K562 (cell line): ENCODE data around the gene ZKSCAN5. TPM values are rescaled to one million over a fixed set of nuclear protein-coding genes. Genes with fewer than 3 reads are reported as not detected.
A peak's percentile ranks its signal among the peaks of the same experiment; 100 is the strongest.

Experiments used
- EP300 ChIP-seq: IDR thresholded peaks from 2 replicates; pipeline ENCODE4 v1.6.1; 2012; ENCODE audit warnings: low read length, improper control_type of control experiment
- JUND ChIP-seq, 2 experiments: IDR thresholded peaks; 2 replicates in 1 of 2; 3 replicates in 1 of 2; pipeline ENCODE4 v1.6.1; 2011; ENCODE audit warnings: borderline replicate concordance in 2 of 2, low read depth in 2 of 2, low read length in 2 of 2, improper control_type of control experiment in 1 of 2, missing biosample characterization in 1 of 2, missing genetic modification characterization in 1 of 2, missing genetic modification reagents in 1 of 2
- MYC ChIP-seq, 2 experiments: fragments of 250-450 bp in 1 of 2; sonication (Bioruptor Pico) in 1 of 2; IDR thresholded peaks; 2 replicates each; pipeline versions ENCODE4 v1.5.1 to v1.6.1; 2012 to 2021; ENCODE audit warnings: low read depth in 2 of 2, borderline replicate concordance in 1 of 2, improper control_type of control experiment in 1 of 2, low read length in 1 of 2, mild to moderate bottlenecking in 1 of 2, moderate library complexity in 1 of 2
- SMARCE1 ChIP-seq: fragments of 450-650 bp; IDR thresholded peaks from 2 replicates; pipeline ENCODE4 v1.7.1; 2016; ENCODE audit warnings: mild to moderate bottlenecking
- TAF15 ChIP-seq: fragments of 200-400 bp; formaldehyde crosslinking; IDR thresholded peaks from 2 replicates; pipeline ENCODE4 v1.6.1; 2017; ENCODE audit warnings: mild to moderate bottlenecking, low read depth, low read length, moderate library complexity
- TCFL5 ChIP-seq: fragments of 250-450 bp; sonication (Bioruptor Pico); conservative IDR thresholded peaks from 2 replicates; pipeline ENCODE4 v1.6.1; 2021; ENCODE audit warnings: mild to moderate bottlenecking, moderate library complexity, matching md5 sums
- YY1 ChIP-seq, 3 experiments: IDR thresholded peaks; 2 replicates each; pipeline ENCODE4 v1.6.1; 2011; ENCODE audit warnings: low read length in 2 of 3, mild to moderate bottlenecking in 2 of 3, moderate library complexity in 2 of 3, borderline replicate concordance in 1 of 3, control low read depth in 1 of 3, low read depth in 1 of 3; ENCODE audit not compliant: insufficient read depth in 3 of 3, insufficient replicate concordance in 2 of 3, control insufficient read depth in 1 of 3, insufficient read length in 1 of 3; ENCODE audit errors: extremely low read depth in 1 of 3
- polyA plus RNA-seq, 8 experiments: library from polyadenylated mRNA; depleted of rRNA in 4 of 8; stranded (reverse) in 5 of 8; unstranded in 3 of 8; fragments of >200 nt; fragmentation: Nextera tagmentation in 2 of 8; fragmentation: Illumina TruSeq in 1 of 8; extraction: Ambion mirVana in 2 of 8; extraction: Trizol in 1 of 8; gene quantifications; 2 replicates each; pipeline versions ENCODE4 v1.2.1 to v1.2.3, GENCODE V29; 2011 to 2014; ENCODE audit warnings: inconsistent platforms in 1 of 8, missing spikeins in 1 of 8
- total RNA-seq, 7 experiments: library from RNA; depleted of rRNA in 6 of 7; stranded (reverse); fragments of >200 nt in 6 of 7; fragmentation: Illumina TruSeq in 2 of 7; extraction: Trizol in 2 of 7; gene quantifications; 2 replicates each; pipeline versions ENCODE4 v1.2.1 to v1.2.3, GENCODE V29; 2011 to 2021; ENCODE audit warnings: low replicate concordance in 1 of 7
- TF ChIP-seq, protein P1 (sequence below): sonication (generic); formaldehyde crosslinking; IDR thresholded peaks from 2 replicates; pipeline ENCODE4 v1.8.0; 2023; ENCODE audit warnings: mild to moderate bottlenecking, missing genetic modification reagents
- TF ChIP-seq, protein P2 (sequence below): fragments of 200-600 bp; sonication (generic); IDR thresholded peaks from one replicate; pipeline ENCODE4 v1.6.1; 2012; ENCODE audit warnings: mild to moderate bottlenecking, low read depth, low read length, inconsistent platforms

ZKSCAN5 gene
- total and polyA plus RNA-seq, 9 of the 15 experiments (the other 6 are each of a cell fraction or from before 2014, with no cell fraction given), result 4.2 to 19.0 (median 15.0) TPM

DNA sequence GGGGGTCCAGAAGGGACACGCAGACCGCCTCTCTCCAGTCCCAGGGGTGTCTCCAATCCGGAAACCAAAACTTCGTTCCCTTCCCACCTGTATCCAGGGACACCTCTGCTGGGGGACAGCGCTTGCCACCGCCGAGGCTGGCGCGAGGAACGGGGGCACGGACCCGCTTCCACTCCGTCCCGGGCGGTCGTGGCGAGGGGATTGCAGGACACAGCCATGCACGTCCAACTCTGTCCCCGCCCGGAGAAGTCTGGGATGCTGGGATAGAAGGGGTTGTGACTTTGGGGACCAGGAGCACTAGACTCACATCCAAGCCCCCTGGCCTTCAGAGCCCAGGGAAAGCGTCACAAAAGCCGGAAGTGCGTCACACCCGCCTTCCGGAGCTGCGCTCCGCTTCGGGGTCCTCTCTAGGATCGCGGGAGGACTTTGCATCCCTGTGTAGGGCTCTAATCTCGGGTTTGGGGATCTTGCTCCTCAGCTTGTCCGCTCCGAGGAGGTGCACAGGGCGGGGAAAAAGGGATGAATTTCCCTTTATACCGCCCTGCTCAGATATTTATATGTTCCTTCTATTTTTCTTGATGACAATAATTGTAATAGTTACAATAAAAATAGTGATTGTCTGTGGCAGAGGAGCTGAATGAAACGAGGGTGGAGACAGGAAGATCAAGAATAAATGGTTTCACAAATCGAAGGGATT, 47.5 kb downstream of the ZKSCAN5 start, which contains the start of gene FAM200A (continued):
- TF ChIP-seq TAF15 (no peak), SMARCE1 (peak; percentile 40; the same call in 1 of the 2 replicates), MYC (IDR thresholded peaks at IDR 0.05; ENCODE audit: low read depth, low read length) (peak; percentile 59; the same call in 1 of the 2 replicates), MYC (CRISPR knock-in tag; IDR thresholded peaks at IDR 0.05; ENCODE audit: borderline replicate concordance, low read depth) (peak; percentile 63; the same call in 1 of the 2 replicates), YY1 (IDR thresholded peaks at IDR 0.05; ENCODE audit: borderline replicate concordance in 1 of 3, control insufficient read depth in 1 of 3, extremely low read depth in 1 of 3, insufficient read depth in 3 of 3, insufficient read length in 1 of 3, insufficient replicate concordance in 2 of 3, low read depth in 1 of 3, low read length in 2 of 3) (peak in 1 of 3 experiments; percentile 37), TCFL5 (CRISPR knock-in tag) (no peak), JUND (IDR thresholded peaks at IDR 0.05; ENCODE audit: borderline replicate concordance, low read depth, low read length) (peak; percentile 64; the same call in 1 of the 2 replicates), JUND (tag; IDR thresholded peaks at IDR 0.05; ENCODE audit: borderline replicate concordance, low read depth, low read length) (no peak; the same call in 2 of the 3 replicates), EP300 (no peak; the same call in 1 of the 2 replicates)
- TF ChIP-seq, protein P1, sequence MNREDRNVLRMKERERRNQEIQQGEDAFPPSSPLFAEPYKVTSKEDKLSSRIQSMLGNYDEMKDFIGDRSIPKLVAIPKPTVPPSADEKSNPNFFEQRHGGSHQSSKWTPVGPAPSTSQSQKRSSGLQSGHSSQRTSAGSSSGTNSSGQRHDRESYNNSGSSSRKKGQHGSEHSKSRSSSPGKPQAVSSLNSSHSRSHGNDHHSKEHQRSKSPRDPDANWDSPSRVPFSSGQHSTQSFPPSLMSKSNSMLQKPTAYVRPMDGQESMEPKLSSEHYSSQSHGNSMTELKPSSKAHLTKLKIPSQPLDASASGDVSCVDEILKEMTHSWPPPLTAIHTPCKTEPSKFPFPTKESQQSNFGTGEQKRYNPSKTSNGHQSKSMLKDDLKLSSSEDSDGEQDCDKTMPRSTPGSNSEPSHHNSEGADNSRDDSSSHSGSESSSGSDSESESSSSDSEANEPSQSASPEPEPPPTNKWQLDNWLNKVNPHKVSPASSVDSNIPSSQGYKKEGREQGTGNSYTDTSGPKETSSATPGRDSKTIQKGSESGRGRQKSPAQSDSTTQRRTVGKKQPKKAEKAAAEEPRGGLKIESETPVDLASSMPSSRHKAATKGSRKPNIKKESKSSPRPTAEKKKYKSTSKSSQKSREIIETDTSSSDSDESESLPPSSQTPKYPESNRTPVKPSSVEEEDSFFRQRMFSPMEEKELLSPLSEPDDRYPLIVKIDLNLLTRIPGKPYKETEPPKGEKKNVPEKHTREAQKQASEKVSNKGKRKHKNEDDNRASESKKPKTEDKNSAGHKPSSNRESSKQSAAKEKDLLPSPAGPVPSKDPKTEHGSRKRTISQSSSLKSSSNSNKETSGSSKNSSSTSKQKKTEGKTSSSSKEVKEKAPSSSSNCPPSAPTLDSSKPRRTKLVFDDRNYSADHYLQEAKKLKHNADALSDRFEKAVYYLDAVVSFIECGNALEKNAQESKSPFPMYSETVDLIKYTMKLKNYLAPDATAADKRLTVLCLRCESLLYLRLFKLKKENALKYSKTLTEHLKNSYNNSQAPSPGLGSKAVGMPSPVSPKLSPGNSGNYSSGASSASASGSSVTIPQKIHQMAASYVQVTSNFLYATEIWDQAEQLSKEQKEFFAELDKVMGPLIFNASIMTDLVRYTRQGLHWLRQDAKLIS (CRISPR knock-in tag), result no peak
- TF ChIP-seq, protein P2, sequence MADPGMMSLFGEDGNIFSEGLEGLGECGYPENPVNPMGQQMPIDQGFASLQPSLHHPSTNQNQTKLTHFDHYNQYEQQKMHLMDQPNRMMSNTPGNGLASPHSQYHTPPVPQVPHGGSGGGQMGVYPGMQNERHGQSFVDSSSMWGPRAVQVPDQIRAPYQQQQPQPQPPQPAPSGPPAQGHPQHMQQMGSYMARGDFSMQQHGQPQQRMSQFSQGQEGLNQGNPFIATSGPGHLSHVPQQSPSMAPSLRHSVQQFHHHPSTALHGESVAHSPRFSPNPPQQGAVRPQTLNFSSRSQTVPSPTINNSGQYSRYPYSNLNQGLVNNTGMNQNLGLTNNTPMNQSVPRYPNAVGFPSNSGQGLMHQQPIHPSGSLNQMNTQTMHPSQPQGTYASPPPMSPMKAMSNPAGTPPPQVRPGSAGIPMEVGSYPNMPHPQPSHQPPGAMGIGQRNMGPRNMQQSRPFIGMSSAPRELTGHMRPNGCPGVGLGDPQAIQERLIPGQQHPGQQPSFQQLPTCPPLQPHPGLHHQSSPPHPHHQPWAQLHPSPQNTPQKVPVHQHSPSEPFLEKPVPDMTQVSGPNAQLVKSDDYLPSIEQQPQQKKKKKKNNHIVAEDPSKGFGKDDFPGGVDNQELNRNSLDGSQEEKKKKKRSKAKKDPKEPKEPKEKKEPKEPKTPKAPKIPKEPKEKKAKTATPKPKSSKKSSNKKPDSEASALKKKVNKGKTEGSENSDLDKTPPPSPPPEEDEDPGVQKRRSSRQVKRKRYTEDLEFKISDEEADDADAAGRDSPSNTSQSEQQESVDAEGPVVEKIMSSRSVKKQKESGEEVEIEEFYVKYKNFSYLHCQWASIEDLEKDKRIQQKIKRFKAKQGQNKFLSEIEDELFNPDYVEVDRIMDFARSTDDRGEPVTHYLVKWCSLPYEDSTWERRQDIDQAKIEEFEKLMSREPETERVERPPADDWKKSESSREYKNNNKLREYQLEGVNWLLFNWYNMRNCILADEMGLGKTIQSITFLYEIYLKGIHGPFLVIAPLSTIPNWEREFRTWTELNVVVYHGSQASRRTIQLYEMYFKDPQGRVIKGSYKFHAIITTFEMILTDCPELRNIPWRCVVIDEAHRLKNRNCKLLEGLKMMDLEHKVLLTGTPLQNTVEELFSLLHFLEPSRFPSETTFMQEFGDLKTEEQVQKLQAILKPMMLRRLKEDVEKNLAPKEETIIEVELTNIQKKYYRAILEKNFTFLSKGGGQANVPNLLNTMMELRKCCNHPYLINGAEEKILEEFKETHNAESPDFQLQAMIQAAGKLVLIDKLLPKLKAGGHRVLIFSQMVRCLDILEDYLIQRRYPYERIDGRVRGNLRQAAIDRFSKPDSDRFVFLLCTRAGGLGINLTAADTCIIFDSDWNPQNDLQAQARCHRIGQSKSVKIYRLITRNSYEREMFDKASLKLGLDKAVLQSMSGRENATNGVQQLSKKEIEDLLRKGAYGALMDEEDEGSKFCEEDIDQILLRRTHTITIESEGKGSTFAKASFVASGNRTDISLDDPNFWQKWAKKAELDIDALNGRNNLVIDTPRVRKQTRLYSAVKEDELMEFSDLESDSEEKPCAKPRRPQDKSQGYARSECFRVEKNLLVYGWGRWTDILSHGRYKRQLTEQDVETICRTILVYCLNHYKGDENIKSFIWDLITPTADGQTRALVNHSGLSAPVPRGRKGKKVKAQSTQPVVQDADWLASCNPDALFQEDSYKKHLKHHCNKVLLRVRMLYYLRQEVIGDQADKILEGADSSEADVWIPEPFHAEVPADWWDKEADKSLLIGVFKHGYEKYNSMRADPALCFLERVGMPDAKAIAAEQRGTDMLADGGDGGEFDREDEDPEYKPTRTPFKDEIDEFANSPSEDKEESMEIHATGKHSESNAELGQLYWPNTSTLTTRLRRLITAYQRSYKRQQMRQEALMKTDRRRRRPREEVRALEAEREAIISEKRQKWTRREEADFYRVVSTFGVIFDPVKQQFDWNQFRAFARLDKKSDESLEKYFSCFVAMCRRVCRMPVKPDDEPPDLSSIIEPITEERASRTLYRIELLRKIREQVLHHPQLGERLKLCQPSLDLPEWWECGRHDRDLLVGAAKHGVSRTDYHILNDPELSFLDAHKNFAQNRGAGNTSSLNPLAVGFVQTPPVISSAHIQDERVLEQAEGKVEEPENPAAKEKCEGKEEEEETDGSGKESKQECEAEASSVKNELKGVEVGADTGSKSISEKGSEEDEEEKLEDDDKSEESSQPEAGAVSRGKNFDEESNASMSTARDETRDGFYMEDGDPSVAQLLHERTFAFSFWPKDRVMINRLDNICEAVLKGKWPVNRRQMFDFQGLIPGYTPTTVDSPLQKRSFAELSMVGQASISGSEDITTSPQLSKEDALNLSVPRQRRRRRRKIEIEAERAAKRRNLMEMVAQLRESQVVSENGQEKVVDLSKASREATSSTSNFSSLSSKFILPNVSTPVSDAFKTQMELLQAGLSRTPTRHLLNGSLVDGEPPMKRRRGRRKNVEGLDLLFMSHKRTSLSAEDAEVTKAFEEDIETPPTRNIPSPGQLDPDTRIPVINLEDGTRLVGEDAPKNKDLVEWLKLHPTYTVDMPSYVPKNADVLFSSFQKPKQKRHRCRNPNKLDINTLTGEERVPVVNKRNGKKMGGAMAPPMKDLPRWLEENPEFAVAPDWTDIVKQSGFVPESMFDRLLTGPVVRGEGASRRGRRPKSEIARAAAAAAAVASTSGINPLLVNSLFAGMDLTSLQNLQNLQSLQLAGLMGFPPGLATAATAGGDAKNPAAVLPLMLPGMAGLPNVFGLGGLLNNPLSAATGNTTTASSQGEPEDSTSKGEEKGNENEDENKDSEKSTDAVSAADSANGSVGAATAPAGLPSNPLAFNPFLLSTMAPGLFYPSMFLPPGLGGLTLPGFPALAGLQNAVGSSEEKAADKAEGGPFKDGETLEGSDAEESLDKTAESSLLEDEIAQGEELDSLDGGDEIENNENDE, result no peak
